Thyroid gland (tissue), 4 donors: ENCODE data around the gene NPPA.

Experiments used
- POLR2A ChIP-seq, 2 donors: fragments of 450-650 bp; IDR thresholded peaks; one replicate each; pipeline ENCODE4 v1.6.1; 2017; ENCODE audit warnings: antibody characterized with exemption in 2 of 2, mild to moderate bottlenecking in 2 of 2, moderate library complexity in 1 of 2
- TF ChIP-seq, protein P1 (sequence below), 6 experiments: fragments of 200-600 bp in 3 of 6; fragments of 450-650 bp in 3 of 6; sonication (generic) in 3 of 6; IDR thresholded peaks; one replicate each; pipeline ENCODE4 v1.5.1; 2016 to 2019; ENCODE audit warnings: antibody characterized with exemption in 6 of 6, mild to moderate bottlenecking in 2 of 6, inconsistent platforms in 1 of 6, moderate library complexity in 1 of 6

DNA sequence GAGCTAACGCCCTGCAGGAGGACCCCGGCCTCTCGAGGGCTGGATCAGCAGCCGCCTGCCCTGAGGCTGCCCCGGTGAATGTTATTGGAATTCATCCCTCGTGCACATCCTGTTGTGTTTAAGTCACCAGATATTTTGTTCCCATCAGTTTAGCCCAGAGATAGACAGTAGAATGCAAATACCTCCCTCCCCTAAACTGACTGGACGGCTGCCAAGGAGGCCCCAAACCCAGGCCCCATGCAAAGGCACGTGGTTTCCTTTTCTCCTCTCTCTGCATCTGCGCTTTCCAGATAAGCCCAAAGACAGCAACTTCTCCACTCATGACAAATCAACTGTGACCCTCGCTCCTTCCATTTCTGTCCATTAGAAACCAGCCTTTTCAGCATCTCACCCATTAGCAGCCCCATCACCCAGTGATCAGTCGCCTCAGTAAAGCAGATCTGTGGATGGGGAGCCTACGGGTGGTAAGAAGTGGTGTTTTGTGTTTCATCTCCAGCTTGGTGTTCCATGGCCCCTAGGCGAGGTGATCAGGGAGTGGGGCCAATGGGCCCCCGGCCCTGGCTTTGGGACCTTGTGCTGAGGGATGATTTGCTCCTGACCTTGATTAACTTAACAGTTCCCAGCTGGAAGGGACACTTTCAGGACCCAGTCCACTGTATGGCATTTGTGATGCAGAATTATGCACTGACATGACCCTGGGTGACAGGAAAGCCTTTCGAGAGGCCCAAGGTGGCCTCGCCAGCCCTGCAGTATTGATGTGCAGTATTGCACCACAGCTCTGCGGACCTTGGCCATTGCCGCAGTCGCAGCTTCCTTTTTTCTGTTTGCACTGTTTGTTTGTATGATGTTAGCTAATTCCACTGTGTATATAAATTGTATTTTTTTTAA, 5.2 kb downstream of the NPPA start:
- TF ChIP-seq POLR2A (IDR thresholded peaks at IDR 0.05) = no peak
- TF ChIP-seq, protein P1, sequence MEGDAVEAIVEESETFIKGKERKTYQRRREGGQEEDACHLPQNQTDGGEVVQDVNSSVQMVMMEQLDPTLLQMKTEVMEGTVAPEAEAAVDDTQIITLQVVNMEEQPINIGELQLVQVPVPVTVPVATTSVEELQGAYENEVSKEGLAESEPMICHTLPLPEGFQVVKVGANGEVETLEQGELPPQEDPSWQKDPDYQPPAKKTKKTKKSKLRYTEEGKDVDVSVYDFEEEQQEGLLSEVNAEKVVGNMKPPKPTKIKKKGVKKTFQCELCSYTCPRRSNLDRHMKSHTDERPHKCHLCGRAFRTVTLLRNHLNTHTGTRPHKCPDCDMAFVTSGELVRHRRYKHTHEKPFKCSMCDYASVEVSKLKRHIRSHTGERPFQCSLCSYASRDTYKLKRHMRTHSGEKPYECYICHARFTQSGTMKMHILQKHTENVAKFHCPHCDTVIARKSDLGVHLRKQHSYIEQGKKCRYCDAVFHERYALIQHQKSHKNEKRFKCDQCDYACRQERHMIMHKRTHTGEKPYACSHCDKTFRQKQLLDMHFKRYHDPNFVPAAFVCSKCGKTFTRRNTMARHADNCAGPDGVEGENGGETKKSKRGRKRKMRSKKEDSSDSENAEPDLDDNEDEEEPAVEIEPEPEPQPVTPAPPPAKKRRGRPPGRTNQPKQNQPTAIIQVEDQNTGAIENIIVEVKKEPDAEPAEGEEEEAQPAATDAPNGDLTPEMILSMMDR (IDR thresholded peaks at IDR 0.05) = no peak
